SK-N-MC (cell line): ENCODE data around the gene ARL6IP4.

Experiments used
- EZH2 ChIP-seq: fragments of 200-600 bp; sonication (generic); IDR thresholded peaks from one replicate; pipeline ENCODE4 v1.6.1; 2017; ENCODE audit warnings: antibody characterized with exemption
- FOXP2 ChIP-seq: optimal IDR thresholded peaks from 2 replicates; pipeline ENCODE3; 2011; ENCODE audit warnings: mild to moderate bottlenecking, moderate library complexity; ENCODE audit not compliant: insufficient read depth; ENCODE audit errors: extremely low read length, control extremely low read depth
- POLR2AphosphoS5 ChIP-seq: IDR thresholded peaks from 2 replicates; pipeline ENCODE4 v1.6.1; 2012; ENCODE audit warnings: mild to moderate bottlenecking, low read depth, low read length, borderline replicate concordance

DNA sequence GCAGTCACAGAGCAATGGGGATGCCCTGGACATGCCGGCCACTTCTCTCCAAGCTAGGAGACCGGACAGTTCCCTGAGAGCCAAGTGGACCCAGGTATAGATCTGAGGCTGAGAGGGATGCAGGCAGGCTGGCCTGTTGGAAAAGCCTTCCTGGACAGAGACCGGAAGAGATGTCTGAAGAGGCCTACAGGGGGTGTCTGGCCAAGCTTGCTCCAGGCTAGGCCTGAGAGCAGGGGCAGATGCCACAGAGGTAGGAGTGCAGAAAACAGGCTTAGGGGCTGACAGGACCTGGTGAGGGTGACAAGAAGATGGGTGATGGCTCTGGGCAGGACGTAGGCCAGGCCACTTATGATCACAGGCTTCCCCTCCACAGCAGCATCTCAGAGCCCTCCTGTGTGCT lies 30.2 kb downstream of the ARL6IP4 start:
- no peak for TF ChIP-seq EZH2
- TF ChIP-seq POLR2AphosphoS5, result no peak
- TF ChIP-seq FOXP2, result no peak
